LoVo (cell line): Measurements from ENCODE around the gene PIP4K2A.

Source experiments
- DNase-seq: peaks from one replicate; pipeline ENCODE4 v3.0.0-alpha.2; 2016; ENCODE audit warnings: low spot score

Gene PIP4K2A

GRCh38 chr10:22599048-22599561, 115.3 kb downstream of the PIP4K2A start:
- DNase-seq: peak; percentile 34

- DNase-seq: no peak
These were observed 115.9 kb downstream of the PIP4K2A start for GRCh38 chr10:22598478-22598877.

GRCh38 chr10:22597138-22597537, 117.2 kb downstream of the PIP4K2A start:
- no peak for DNase-seq

- DNase-seq: no peak
These were observed 120.7 kb downstream of the PIP4K2A start for GRCh38 chr10:22593636-22594198.

- DNase-seq: no peak
These were observed 121.4 kb downstream of the PIP4K2A start for GRCh38 chr10:22593026-22593425.

GRCh38 chr10:22589851-22590514, 124.4 kb downstream of the PIP4K2A start:
- DNase-seq: no peak

- DNase-seq: no peak
These were observed 125.9 kb downstream of the PIP4K2A start for GRCh38 chr10:22588462-22588861.

- DNase-seq: no peak
These were observed 130.7 kb downstream of the PIP4K2A start for GRCh38 chr10:22583683-22584082.

- no peak for DNase-seq
These were observed 132.9 kb downstream of the PIP4K2A start for GRCh38 chr10:22581461-22581860.

- DNase-seq: no peak
These were observed 133.7 kb downstream of the PIP4K2A start for GRCh38 chr10:22580711-22581110.

GRCh38 chr10:22579826-22580225, 134.6 kb downstream of the PIP4K2A start:
- DNase-seq: no peak

- DNase-seq: no peak
These were observed 140.4 kb downstream of the PIP4K2A start for GRCh38 chr10:22573820-22574569.

GRCh38 chr10:22570733-22571430, 143.5 kb downstream of the PIP4K2A start:
- no peak for DNase-seq

GRCh38 chr10:22570234-22570633, 144.1 kb downstream of the PIP4K2A start:
- no peak for DNase-seq

- no peak for DNase-seq
These were observed 145.4 kb downstream of the PIP4K2A start for GRCh38 chr10:22568928-22569327.

GRCh38 chr10:22564060-22564459, 150.3 kb downstream of the PIP4K2A start:
- no peak for DNase-seq

GRCh38 chr10:22561909-22562308, 152.5 kb downstream of the PIP4K2A start:
- no peak for DNase-seq

- no peak for DNase-seq
These were observed 153.5 kb downstream of the PIP4K2A start for GRCh38 chr10:22560913-22561239.

- DNase-seq: no peak
These were observed 154.1 kb downstream of the PIP4K2A start for GRCh38 chr10:22560096-22560912.

- no peak for DNase-seq
These were observed 157.1 kb downstream of the PIP4K2A start for GRCh38 chr10:22557321-22557720.

- DNase-seq: no peak
These were observed 157.6 kb downstream of the PIP4K2A start for GRCh38 chr10:22556774-22557173.
